IMR-90 (cell line): Measurements from ENCODE around the gene MCUB. TPM values are rescaled to one million over a fixed set of nuclear protein-coding genes. Genes with fewer than 3 reads are reported as not detected.

Experiments
- ATAC-seq: fragments of 200-7000 bp; cut with Tn5 transposase; 2 replicates; pipeline ENCODE4 v1.9.1; 2020; ENCODE audit warnings: low read depth, mild to moderate bottlenecking, moderate library complexity
- Bru-seq: library from RNA; stranded (reverse); fragments of 400-500 nt; gene quantifications from one replicate; lab custom pipeline; 2021; lab: Mats Ljungman, UMichigan
- BruChase-seq, 2 experiments: library from RNA; stranded (reverse); fragments of 400-500 nt; gene quantifications; one replicate each; lab custom pipeline; 2021; lab: Mats Ljungman, UMichigan
- BruUV-seq: library from RNA; stranded (reverse); fragments of 400-500 nt; replicated peaks from 2 replicates; lab custom pipeline; 2021; lab: Mats Ljungman, UMichigan
- CTCF ChIA-PET: fragments of 300-600 bp; formaldehyde crosslinking; extraction: SDS; loops from one replicate; lab custom pipeline; 2021; ENCODE audit warnings: antibody characterized with exemption; lab: Yijun Ruan, JAX
- POLR2A ChIA-PET: fragments of 300-600 bp; sonication (Branson Sonifier 250); formaldehyde crosslinking; loops from one replicate; lab custom pipeline; 2022; ENCODE audit warnings: antibody characterized with exemption; ENCODE audit not compliant: unreplicated experiment; lab: Charles Lee
- DNase-seq: peaks from one replicate; pipeline ENCODE4 v3.0.0; 2013
- H2AFZ ChIP-seq: replicated peaks from 2 replicates; pipeline ENCODE3; 2013; ENCODE audit warnings: low read length, mild to moderate bottlenecking; ENCODE audit not compliant: poor library complexity
- H2AK5ac ChIP-seq: 2 replicates; pipeline ENCODE4 v1.6.1; 2013; ENCODE audit warnings: low read depth, low read length, inconsistent platforms
- H2AK9ac ChIP-seq: replicated peaks from 2 replicates; pipeline ENCODE3; 2013; ENCODE audit warnings: mild to moderate bottlenecking, low read depth, low read length, moderate library complexity; ENCODE audit not compliant: poor library complexity
- H2BK120ac ChIP-seq: 2 replicates; pipeline ENCODE4 v1.6.1; 2013; ENCODE audit warnings: low read depth, low read length, inconsistent platforms
- H2BK15ac ChIP-seq: 3 replicates; pipeline ENCODE4 v1.6.1; 2013; ENCODE audit warnings: low read depth, low read length, inconsistent platforms
- H2BK20ac ChIP-seq: 2 replicates; pipeline ENCODE4 v1.6.1; 2013; ENCODE audit warnings: low read depth, mild to moderate bottlenecking, inconsistent platforms, low read length, moderate library complexity
- H2BK5ac ChIP-seq: 2 replicates; pipeline ENCODE4 v1.6.1; 2013; ENCODE audit warnings: mild to moderate bottlenecking, low read depth, low read length, inconsistent platforms; ENCODE audit not compliant: poor library complexity, severe bottlenecking
- H3K14ac ChIP-seq: replicated peaks from 2 replicates; pipeline ENCODE4 v1.6.1; 2013; ENCODE audit warnings: low read depth, low read length, inconsistent platforms
- H3K18ac ChIP-seq: 2 replicates; pipeline ENCODE4 v1.6.1; 2013; ENCODE audit warnings: low read depth, low read length, control low read depth
- H3K23ac ChIP-seq: 2 replicates; pipeline ENCODE4 v1.6.1; 2013; ENCODE audit warnings: low read depth, low read length, inconsistent platforms
- H3K27ac ChIP-seq: 2 replicates; pipeline ENCODE4 v1.5.1; 2013; ENCODE audit warnings: mild to moderate bottlenecking, control low read depth, low read length; ENCODE audit not compliant: insufficient read depth
- H3K27me3 ChIP-seq: 2 replicates; pipeline ENCODE4 v1.6.1; 2013; ENCODE audit warnings: low read length; ENCODE audit not compliant: control insufficient read depth, insufficient read depth
- H3K36me3 ChIP-seq: 2 replicates; pipeline ENCODE4 v1.6.1; 2013; ENCODE audit warnings: low read length, mixed read lengths; ENCODE audit not compliant: control insufficient read depth, insufficient read depth
- H3K4ac ChIP-seq: 2 replicates; pipeline ENCODE4 v1.6.1; 2013; ENCODE audit warnings: low read depth, low read length, inconsistent platforms
- H3K4me1 ChIP-seq: 2 replicates; pipeline ENCODE4 v1.6.1; 2013; ENCODE audit warnings: low read length, mixed read lengths; ENCODE audit not compliant: control insufficient read depth, insufficient read depth
- H3K4me2 ChIP-seq: 2 replicates; pipeline ENCODE4 v1.6.1; 2013; ENCODE audit warnings: low read depth, mild to moderate bottlenecking, control low read depth, low read length, moderate library complexity
- H3K4me3 ChIP-seq: 2 replicates; pipeline ENCODE4 v1.5.1; 2013; ENCODE audit warnings: low read depth, mild to moderate bottlenecking, control low read depth, low read length, moderate library complexity; ENCODE audit not compliant: insufficient read depth
- H3K56ac ChIP-seq: 2 replicates; pipeline ENCODE4 v1.6.1; 2013; ENCODE audit warnings: low read length, inconsistent platforms; ENCODE audit not compliant: insufficient read depth; ENCODE audit errors: extremely low read depth
- H3K79me1 ChIP-seq, 2 experiments: 2 replicates each; pipeline ENCODE4 v1.6.1; 2013; ENCODE audit warnings: low read length in 2 of 2, inconsistent platforms in 1 of 2, low read depth in 1 of 2
- H3K9ac ChIP-seq: 2 replicates; pipeline ENCODE4 v1.6.1; 2013; ENCODE audit warnings: low read depth, low read length, control low read depth
- H3K9me1 ChIP-seq: 2 replicates; pipeline ENCODE4 v1.6.1; 2013; ENCODE audit warnings: low read length, inconsistent platforms; ENCODE audit not compliant: insufficient read depth
- H3K9me3 ChIP-seq: 2 replicates; pipeline ENCODE4 v1.6.1; 2013; ENCODE audit warnings: low read length; ENCODE audit not compliant: control insufficient read depth, insufficient read depth
- H4K20me1 ChIP-seq: 2 replicates; pipeline ENCODE4 v1.6.1; 2013; ENCODE audit warnings: low read length, inconsistent platforms; ENCODE audit not compliant: insufficient read depth
- H4K5ac ChIP-seq: 2 replicates; pipeline ENCODE4 v1.6.1; 2013; ENCODE audit warnings: mild to moderate bottlenecking, low read depth, low read length, control low read depth
- H4K8ac ChIP-seq, 2 experiments: 2 replicates each; pipeline ENCODE4 v1.6.1; 2013; ENCODE audit warnings: low read depth in 2 of 2, low read length in 2 of 2, control low read depth in 1 of 2, inconsistent platforms in 1 of 2
- H4K91ac ChIP-seq: 2 replicates; pipeline ENCODE4 v1.6.1; 2013; ENCODE audit warnings: low read depth, low read length, inconsistent platforms; ENCODE audit not compliant: insufficient read depth
- BHLHE40 ChIP-seq: fragments of 150-350 bp; IDR thresholded peaks from 2 replicates; pipeline ENCODE4 v1.6.1; 2016; ENCODE audit warnings: mild to moderate bottlenecking, low read depth, low read length
- CHD1 ChIP-seq: IDR thresholded peaks from 2 replicates; pipeline ENCODE4 v1.6.1; 2012; ENCODE audit warnings: low read depth, low read length, improper control_type of control experiment
- MAFK ChIP-seq: IDR thresholded peaks from 2 replicates; pipeline ENCODE4 v1.6.1; 2012; ENCODE audit warnings: low read depth, low read length, improper control_type of control experiment
- MAZ ChIP-seq: IDR thresholded peaks from 2 replicates; pipeline ENCODE4 v1.6.1; 2012; ENCODE audit warnings: low read depth, mild to moderate bottlenecking, low read length, improper control_type of control experiment, moderate library complexity, borderline replicate concordance
- MXI1 ChIP-seq: IDR thresholded peaks from 2 replicates; pipeline ENCODE4 v1.6.1; 2012; ENCODE audit warnings: low read depth, mild to moderate bottlenecking, low read length, moderate library complexity, borderline replicate concordance
- POLR2A ChIP-seq: IDR thresholded peaks from 2 replicates; pipeline ENCODE4 v1.6.1; 2012; ENCODE audit warnings: mild to moderate bottlenecking, low read depth, low read length
- RAD21 ChIP-seq: IDR thresholded peaks from 2 replicates; pipeline ENCODE4 v1.6.1; 2012; ENCODE audit warnings: low read length, improper control_type of control experiment
- RCOR1 ChIP-seq: IDR thresholded peaks from 2 replicates; pipeline ENCODE4 v1.6.1; 2012; ENCODE audit warnings: mild to moderate bottlenecking, low read length, improper control_type of control experiment; ENCODE audit not compliant: insufficient replicate concordance
- SMC3 ChIP-seq: fragments of 150-350 bp; IDR thresholded peaks from 2 replicates; pipeline ENCODE4 v1.6.1; 2016; ENCODE audit warnings: low read depth, mild to moderate bottlenecking, antibody characterized with exemption, low read length, moderate library complexity
- WGBS, 2 experiments: methylation state at CpG; one replicate each; pipeline versions ENCODE4 v1.1.5 to v1.1.7; 2013; ENCODE audit warnings: missing lambda C conversion rate in 2 of 2; ENCODE audit not compliant: insufficient read length in 1 of 2; ENCODE audit errors: extremely low coverage in 2 of 2; 5-methylcytosine and 5-hydroxymethylcytosine counted together
- dilution Hi-C: fragments of 300-500 bp; cut with HindIII; formaldehyde crosslinking; loops from one replicate; pipeline ENCODE4 v1.14.3; 2018; ENCODE audit warnings: low sequenced_read_pairs; ENCODE audit not compliant: unreplicated experiment
- in situ Hi-C: fragments of 300-500 bp; cut with MboI; formaldehyde crosslinking; loops from 3 replicates; pipeline ENCODE4 v1.14.3; 2019; ENCODE audit warnings: low sequenced_read_pairs, inconsistent platforms, mixed read lengths
- intact Hi-C: fragments of 100-400 bp; cut with micrococcal nuclease; formaldehyde crosslinking; loops from 2 replicates; pipeline ENCODE4 v1.10.0; 2022
- long read RNA-seq: library from polyadenylated mRNA; unstranded; transcript quantifications from one replicate; pipeline ENCODE4 v2.0.0, GENCODE V29; 2021; ENCODE audit not compliant: unreplicated experiment
- polyA plus RNA-seq, 3 experiments: library from polyadenylated mRNA; depleted of rRNA; stranded (reverse); fragments of >200 nt; gene quantifications; 2 replicates each; pipeline ENCODE4 v1.2.3, GENCODE V29; 2012; ENCODE audit warnings: low replicate concordance in 1 of 3
- total RNA-seq: library from RNA; depleted of rRNA; stranded (reverse); fragments of >200 nt; gene quantifications from 2 replicates; pipeline ENCODE4 v1.2.3, GENCODE V29; 2012; rRNA removed
- TF ChIP-seq, protein P1 (sequence below): fragments of 150-350 bp; IDR thresholded peaks from 2 replicates; pipeline ENCODE4 v1.6.1; 2016; ENCODE audit warnings: low read depth, mild to moderate bottlenecking, low read length, moderate library complexity, borderline replicate concordance
- TF ChIP-seq, protein P2 (sequence below): conservative IDR thresholded peaks from 2 replicates; pipeline ENCODE4 v1.5.1; 2012; ENCODE audit warnings: mild to moderate bottlenecking, low read depth, low read length, improper control_type of control experiment

MCUB gene, protein sequence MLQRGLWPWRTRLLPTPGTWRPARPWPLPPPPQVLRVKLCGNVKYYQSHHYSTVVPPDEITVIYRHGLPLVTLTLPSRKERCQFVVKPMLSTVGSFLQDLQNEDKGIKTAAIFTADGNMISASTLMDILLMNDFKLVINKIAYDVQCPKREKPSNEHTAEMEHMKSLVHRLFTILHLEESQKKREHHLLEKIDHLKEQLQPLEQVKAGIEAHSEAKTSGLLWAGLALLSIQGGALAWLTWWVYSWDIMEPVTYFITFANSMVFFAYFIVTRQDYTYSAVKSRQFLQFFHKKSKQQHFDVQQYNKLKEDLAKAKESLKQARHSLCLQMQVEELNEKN
- total RNA-seq (20.4 and 21.4 TPM in 2 replicates), polyA plus RNA-seq (2012; rRNA removed) (18.5 and 22.9 TPM in 2 replicates), Bru-seq, nascent RNA (percentile 54 among the genes with signal in this experiment), BruChase-seq, experiment 1, labeled RNA remaining after a 6-hour chase (percentile 46 among the genes with signal in this experiment), BruChase-seq, experiment 2, labeled RNA remaining after a 2-hour chase (percentile 46 among the genes with signal in this experiment)
- polyA plus RNA-seq (2012; cell fraction: cytosol; rRNA removed), result 25.4 and 60.0 TPM in 2 replicates
- polyA plus RNA-seq (2012; cell fraction: nucleus; rRNA removed; ENCODE audit: low replicate concordance), result 24.6 and 28.2 TPM in 2 replicates
- long read RNA-seq, transcript MCUB-201 (8 exons, 2,278 nt), result major isoform, 19 of 24 reads
- long read RNA-seq, partial matches to known transcripts, result 0 of 24 reads
- long read RNA-seq, other reads (novel, unspliced or antisense), result 5 of 24 reads

DNA sequence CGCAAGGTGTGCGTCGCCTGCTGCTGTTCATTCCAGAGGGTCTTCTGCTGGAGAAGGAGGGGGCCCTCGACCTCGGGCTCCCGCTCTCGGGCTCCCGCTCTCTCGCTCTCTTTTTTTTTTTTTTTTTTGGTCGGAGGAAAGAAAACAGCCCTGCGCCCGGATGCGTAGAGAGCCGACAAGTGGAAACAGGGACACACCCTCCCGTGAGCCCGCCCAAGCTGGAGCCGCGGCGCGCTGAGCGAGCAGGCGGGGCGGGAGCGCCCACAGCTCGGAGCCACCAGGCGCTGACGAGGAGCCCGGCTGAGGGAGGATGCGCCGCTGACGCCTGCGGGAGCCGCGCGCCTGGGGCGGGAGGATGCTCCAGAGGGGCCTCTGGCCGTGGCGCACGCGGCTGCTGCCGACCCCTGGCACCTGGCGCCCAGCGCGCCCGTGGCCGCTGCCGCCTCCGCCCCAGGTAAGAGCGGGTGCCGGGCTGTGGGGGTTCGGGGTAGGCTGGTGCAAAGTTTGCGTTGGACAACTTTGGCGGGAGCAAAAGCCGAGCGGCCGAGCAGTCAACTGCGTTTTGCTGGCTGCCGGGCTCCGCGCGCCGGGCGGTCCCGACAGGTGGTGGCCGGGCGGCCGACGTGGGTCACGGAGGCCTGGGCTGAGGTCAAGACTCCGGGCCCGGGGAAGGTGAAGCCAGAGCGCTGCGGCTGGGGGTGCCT is at the start of gene MCUB:
Gene MCUB, plus strand, starts transcription at position 264 of the 704 bp plus-strand sequence. Its CDS starts 92 bp downstream, at position 356.
- DNase-seq (peak; percentile 89), ATAC-seq (peak; percentile 95)
- H2BK120ac ChIP-seq, result 0 out of 2 replicates have a peak within 1 kb of the TSS, but pooled peaks have one; percentile 11
- peaks cover 5 to 6% of the 10 kb centered on the region in 2 experiments; a peak in 3 of 4 replicates for H3K79me1 ChIP-seq
- H3K4me3 ChIP-seq, result peak within 1 kb of the TSS; percentile 61
- peak within 1 kb of the TSS; percentile 16 for H3K4ac ChIP-seq
- no peaks in the 10 kb centered on the region for H3K36me3 ChIP-seq
- H3K56ac ChIP-seq, result peak within 1 kb of the TSS; percentile 8; the same call in 1 of the 2 replicates
- H3K9me1 ChIP-seq, result no peaks in the 10 kb centered on the region
- H3K27me3 ChIP-seq, result no peaks in the 10 kb centered on the region
- in situ Hi-C loops, result no loop called here
- peak within 1 kb of the TSS; percentile 63 for H3K23ac ChIP-seq
- peak within 1 kb of the TSS; percentile 27 for H2BK5ac ChIP-seq
- H3K4me1 ChIP-seq, result no peaks in the 10 kb centered on the region; the same call in 1 of the 2 replicates
- no peak within 1 kb of the TSS for H2BK15ac ChIP-seq
- H3K14ac ChIP-seq, result 0 out of 2 replicates have a peak within 1 kb of the TSS, but pooled peaks have one; percentile 11
- peak within 1 kb of the TSS; percentile 93 for H2AFZ ChIP-seq
- H4K91ac ChIP-seq, result peak within 1 kb of the TSS; percentile 27; the same call in 1 of the 2 replicates
- peak within 1 kb of the TSS; percentile 73 for H3K9ac ChIP-seq
- H2AK9ac ChIP-seq, result peak within 1 kb of the TSS; percentile 84
- no peak within 1 kb of the TSS; the same call in 1 of the 2 replicates for H3K18ac ChIP-seq
- WGBS, 2 experiments, result 2% methylated on average over 47 of the region's 73 CpGs; no CpG with 5 or more reads in 1 of the 2 experiments
- ChIA-PET CTCF (interaction anchor here (1.8 kb wide), 1 partner anchor 15 kb away, joined by 6 read pairs; no protein-coding TSS in a partner anchor), POLR2A (no interaction called here)
- dilution Hi-C loops, result no loop called here
- BruUV-seq, result no TSS peak
- H4K20me1 ChIP-seq, result no peaks in the 10 kb centered on the region
- H3K9me3 ChIP-seq, result no peaks in the 10 kb centered on the region
- H3K27ac ChIP-seq, result peak within 1 kb of the TSS; percentile 67
- H4K5ac ChIP-seq, result peak within 1 kb of the TSS; percentile 6; the same call in 1 of the 2 replicates
- no peak within 1 kb of the TSS for H2BK20ac ChIP-seq
- H2AK5ac ChIP-seq, result no peak within 1 kb of the TSS
- peak within 1 kb of the TSS; percentile 88 for H3K4me2 ChIP-seq
- intact Hi-C loops, result loop anchor here (5.0 kb wide), 1 partner anchor 128 kb away; the partner anchor contains the start of gene SEC24B
- H4K8ac ChIP-seq, result peak within 1 kb of the TSS; percentile 77
- TF ChIP-seq SMC3 (no peak), MAZ (peak; percentile 53; the same call in 1 of the 2 replicates), BHLHE40 (no peak), RAD21 (no peak), MXI1 (peak; percentile 80), CHD1 (no peak), MAFK (no peak), RCOR1 (peak; percentile 71), POLR2A (no peak; the same call in 1 of the 2 replicates)
- TF ChIP-seq, protein P1, sequence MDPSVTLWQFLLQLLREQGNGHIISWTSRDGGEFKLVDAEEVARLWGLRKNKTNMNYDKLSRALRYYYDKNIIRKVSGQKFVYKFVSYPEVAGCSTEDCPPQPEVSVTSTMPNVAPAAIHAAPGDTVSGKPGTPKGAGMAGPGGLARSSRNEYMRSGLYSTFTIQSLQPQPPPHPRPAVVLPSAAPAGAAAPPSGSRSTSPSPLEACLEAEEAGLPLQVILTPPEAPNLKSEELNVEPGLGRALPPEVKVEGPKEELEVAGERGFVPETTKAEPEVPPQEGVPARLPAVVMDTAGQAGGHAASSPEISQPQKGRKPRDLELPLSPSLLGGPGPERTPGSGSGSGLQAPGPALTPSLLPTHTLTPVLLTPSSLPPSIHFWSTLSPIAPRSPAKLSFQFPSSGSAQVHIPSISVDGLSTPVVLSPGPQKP, result no peak
- TF ChIP-seq, protein P2, sequence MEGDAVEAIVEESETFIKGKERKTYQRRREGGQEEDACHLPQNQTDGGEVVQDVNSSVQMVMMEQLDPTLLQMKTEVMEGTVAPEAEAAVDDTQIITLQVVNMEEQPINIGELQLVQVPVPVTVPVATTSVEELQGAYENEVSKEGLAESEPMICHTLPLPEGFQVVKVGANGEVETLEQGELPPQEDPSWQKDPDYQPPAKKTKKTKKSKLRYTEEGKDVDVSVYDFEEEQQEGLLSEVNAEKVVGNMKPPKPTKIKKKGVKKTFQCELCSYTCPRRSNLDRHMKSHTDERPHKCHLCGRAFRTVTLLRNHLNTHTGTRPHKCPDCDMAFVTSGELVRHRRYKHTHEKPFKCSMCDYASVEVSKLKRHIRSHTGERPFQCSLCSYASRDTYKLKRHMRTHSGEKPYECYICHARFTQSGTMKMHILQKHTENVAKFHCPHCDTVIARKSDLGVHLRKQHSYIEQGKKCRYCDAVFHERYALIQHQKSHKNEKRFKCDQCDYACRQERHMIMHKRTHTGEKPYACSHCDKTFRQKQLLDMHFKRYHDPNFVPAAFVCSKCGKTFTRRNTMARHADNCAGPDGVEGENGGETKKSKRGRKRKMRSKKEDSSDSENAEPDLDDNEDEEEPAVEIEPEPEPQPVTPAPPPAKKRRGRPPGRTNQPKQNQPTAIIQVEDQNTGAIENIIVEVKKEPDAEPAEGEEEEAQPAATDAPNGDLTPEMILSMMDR, result no peak
